NCI-H2107 (cell line): ENCODE data around the gene SFT2D1.

Experiments
- DNase-seq: peaks from one replicate; lab custom pipeline; 2025; lab: John Stamatoyannopoulos, UW

SFT2D1 gene

DNA sequence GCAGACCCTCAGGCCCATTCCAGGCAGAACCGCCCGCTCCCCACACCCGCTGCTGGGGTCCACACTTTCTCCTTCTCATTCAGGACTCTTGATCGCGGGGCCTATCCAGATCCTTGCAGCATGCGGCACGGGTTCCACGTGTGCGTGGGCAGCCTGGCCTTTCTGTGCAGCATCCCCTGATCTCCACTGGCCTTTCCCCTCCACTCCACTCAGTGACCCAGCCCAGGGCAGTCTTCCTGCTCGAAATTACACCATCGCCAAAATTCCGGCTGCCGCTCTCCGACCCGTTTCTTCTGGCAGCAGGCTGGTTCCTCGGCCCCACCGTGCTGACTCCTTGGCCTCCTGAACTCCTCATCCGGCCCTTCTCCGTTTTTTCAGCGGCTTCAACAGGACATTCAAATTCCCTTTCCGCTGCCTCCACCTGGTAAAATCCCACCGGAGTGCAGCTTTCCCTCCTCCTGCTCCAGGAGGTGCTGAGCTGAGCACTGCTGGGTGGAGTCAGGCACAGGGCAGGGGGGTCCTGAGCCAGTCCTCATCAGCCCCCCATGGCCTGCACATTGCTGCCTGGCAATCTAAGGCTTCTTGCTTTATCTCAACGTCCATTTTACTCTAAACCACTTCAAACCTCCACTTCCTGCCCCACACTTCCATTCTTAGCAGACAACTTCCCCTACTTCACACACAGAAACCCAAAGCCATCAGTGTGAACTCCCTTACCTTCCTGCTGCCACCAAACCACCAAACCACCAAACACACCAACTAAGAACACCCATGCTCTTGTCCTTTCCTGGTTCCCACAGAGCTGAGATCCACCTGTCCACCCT is 9.0 kb downstream of the SFT2D1 start:
- DNase-seq = no peak

GRCh38 chr6:166331503-166332415 is 10.6 kb downstream of the SFT2D1 start:
- DNase-seq = no peak

DNA sequence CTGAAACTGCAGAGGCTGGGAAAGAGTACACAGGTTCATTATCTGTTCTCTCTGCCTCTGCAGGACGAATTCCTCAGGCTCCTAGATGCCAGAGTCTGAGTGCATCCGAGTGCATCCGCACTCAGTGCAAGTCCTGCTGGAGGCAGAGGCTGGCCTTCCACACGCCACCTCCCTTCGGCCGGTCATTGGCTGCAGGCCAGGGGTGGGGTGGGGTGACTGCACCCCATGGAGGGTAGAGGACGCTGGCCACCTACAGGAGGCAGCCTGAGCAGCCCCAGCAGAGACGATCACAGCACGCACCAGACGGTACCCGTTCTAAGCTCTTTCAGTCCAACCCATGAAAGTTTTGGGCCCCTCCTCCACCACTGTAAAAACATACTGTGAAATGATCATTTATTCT is 11.7 kb downstream of the SFT2D1 start:
- no peak for DNase-seq

GRCh38 chr6:166325383-166326042 is 16.8 kb downstream of the SFT2D1 start:
- no peak for DNase-seq

DNA sequence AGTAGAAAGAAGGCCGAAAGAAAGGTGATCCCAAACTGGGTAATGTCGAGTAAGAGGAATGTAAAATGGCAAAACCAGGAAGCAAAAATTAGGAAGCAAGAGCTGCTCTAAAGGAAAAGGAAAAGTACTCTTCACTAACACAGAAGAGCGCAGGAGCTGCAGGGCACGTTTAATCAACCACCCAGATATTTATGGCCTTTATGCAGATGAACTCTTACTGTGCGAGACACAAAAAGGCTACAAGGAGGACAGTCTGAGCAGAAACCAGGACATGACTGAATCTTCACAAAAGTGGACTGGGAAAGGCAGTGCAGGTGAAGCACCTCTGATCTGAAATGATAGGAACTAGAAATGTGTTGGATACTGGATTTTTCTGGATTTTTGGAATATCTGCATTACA is 18.9 kb downstream of the SFT2D1 start:
- no peak for DNase-seq

DNA sequence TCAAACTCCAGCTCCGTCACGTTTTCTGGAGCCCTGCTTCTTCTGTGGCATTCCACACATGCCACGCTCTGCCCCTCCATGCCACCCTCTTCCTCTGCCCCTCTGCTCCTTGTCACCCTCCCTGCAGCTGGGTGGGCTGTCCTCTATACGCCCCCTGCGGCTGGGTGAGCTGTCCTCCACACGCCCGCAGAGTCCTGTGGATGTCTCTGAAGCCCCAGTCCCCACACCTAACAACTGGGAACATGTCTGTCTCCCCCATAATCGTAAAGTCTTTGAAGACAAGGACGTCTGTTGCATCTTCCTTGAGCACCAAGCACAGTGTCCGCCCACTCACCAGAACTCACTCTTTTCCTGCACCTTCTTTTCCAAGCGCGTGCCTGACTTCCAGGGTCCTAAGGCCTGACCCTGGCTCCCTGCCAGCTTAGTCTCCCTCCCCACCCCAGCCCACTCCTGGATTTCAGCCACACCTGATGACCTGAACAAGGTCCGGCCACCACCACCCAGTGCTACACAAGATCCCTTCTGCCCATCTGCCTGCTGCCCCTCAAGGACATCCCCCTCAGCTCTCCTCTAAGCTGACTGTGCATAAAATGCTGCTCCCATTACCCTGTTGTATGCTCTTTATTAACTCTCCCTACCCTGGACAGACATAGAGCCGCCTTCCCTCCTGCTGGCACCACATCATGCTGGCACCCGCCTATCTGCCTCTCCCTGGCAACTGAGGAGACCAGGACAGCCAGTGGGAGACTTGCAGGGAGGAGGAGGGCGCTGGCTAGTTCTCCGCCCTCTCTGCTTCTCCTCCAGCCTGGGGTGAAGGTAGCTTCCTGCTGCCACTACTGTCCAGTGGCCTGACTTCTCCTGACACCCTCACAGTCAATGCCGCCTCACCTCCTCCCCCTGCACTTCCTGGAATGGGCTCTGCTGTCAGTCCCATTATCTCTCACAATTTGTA is 23.4 kb downstream of the SFT2D1 start:
- no peak for DNase-seq

DNA sequence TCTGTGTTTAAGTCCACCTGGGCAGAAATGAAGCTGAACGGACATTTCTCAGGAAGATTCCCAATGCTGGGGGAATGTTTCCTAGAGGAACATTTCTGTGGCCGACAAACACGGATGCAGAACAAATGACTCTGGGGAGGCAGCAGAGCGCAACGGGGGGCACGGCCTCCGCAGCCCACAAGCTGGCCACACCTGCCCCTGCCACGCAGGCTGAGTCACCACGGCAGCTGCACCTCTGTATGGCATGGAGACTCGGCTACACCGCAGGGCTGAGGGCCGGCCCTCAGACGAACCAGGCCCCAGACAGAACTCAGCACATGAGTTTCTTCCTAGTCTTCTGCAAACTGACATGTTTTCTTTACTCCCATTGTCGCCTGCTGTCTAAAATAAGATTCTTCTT is 24.1 kb downstream of the SFT2D1 start:
- DNase-seq = peak; percentile 14

GRCh38 chr6:166317261-166318212 is 24.8 kb downstream of the SFT2D1 start:
- no peak for DNase-seq

DNA sequence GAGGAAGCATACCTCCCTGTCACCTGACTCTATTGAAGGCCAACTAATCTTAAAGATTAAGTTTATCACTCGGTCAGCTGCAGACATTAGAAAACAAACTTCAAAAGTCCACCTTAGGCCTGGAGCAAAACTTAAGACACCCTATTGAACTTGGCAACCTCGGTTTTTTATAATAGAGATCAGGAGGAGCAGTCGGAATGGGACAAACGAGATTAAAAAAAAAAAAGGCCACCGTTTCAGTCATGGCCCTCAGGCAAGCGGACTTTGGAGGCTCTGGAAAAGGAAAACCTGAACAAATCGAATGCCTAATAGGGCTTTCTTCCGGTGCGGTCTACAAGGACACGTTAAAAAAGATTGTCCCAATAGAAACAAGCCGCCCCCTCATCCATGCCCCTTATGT is 26.9 kb downstream of the SFT2D1 start:
- DNase-seq = no peak

DNA sequence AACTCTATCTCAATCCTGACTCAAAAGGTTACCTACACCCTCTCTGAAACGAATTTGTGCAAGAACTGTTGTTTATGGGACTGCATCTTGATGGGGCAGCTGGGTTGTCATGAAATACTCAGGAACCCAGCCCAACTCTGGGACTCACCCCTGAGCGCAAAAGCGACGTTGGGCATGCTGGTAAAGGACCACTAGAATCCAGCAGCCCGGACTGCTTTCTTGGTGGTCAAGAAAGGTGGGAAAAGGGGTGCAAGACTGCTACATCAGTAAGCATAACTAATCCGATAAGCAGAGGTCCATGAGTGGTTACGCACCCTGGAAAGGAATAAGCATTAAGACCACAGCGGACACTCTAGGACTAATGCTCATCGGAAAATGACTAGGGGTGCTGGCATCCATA is 27.9 kb downstream of the SFT2D1 start:
- DNase-seq = no peak

DNA sequence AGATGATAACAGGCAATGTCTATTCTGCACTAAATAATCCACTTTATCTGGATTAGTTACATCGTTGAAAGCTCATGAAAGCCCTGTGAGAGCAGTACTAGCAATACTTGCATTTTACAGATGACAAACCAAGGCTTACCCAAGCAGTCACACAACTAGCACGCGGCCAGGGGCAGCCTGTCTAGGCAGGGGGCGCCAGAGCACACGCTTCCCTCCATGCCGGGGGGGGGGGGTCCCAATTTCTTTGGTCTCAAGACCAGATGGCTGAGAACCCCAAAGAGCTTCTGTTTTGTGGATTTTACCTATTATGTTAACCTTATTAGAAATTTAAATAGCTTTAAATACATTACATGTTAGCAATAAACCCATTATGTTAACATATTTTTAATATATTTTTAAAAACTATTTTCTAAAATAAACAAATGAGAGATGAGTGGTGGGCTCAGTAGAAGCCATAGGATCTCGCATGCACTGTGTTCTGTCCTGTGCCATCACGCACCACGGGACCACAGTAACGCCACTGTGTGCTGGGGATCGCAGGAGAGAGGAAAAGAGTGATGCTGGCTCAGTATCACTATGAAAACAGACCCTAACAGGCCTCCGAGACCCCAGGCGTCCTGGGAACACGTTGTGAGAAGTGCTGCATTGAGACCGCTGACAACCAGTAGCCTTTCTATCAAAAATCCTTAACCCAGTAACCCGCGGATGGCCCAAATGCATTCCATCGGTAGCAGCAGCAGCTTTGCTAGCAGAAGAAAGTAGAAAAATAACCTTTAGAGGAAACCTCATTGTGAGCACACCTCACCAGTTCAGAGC is 28.9 kb downstream of the SFT2D1 start:
- DNase-seq = no peak

DNA sequence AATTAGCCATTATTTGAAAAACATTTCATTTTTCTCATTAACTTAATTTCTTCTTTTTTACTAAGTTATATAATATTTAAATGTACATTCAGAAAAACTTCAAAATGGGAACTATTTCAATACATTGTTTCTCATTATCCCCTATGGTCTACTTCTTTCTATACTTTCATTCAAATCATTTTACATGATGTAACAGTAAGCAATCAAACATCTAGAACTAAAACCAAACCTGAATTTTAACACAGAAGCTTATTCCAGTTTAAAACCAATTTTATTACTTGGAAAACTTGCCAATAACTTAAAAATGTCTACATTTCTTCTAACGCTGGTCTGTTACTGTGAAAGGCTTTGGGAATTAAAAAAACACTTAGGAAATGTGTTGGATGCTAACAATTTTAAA is 29.5 kb downstream of the SFT2D1 start:
- no peak for DNase-seq

DNA sequence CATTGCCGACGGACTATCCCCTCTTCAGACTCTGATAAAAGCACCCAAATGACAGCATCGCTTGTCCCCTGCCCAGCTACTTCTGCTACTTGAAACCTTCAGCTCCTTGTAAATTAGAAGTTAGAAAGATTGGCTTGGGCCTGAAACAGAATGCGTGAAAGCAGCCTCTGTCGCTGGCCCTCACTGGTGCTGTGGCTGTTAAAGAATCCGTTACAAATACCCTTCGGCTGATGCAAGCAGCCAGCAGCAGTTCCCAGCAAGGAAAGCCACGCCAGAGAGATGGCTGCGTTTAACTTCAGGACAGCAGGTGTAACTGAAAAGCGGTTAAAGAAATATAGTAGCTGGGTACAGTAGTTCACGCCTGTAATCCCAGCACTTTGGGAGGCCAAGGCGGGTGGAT is 31.7 kb downstream of the SFT2D1 start:
- no peak for DNase-seq

GRCh38 chr6:166309977-166310376 is 32.4 kb downstream of the SFT2D1 start:
- no peak for DNase-seq

GRCh38 chr6:166308769-166309589 is 33.4 kb downstream of the SFT2D1 start:
- DNase-seq = peak; percentile 81

DNA sequence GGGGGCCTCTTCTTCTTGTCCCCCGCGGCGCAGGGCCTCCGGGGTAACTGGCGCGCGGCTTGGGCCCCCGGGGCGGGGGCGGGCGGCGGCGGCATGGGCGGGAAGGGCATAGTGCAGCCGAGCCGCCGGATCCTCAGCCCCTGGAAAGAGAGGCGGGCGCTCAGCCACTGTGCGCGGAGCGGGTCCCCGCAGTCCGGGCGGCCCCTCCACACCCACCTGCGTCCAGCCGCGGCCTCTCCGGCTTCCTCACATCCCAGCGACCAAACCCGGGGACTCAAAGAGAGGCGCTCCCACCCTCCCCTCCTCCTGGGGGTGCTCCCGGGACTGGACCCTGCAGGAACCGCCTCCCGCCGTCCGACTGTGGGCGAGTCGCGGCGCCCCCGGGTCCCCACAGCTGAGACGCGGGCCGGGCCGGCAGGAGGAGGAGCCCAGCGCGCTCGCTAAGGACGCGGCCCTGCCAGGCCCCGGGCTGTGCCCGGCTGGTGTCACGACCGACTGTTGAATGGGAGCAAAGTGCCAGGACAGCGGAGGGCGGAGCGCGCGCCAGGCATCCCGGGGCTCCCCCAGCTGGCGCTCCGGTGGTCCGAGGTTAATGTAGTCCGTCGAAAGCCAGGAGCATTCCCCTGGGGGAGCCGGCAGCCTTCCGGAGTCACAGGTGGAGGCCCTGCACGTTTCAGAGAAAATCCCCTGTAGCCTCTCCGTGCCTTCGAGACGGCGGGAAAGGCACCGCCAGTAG is 34.1 kb downstream of the SFT2D1 start, which contains the start of gene PRR18:
Gene PRR18 (minus strand): TSS at position 360 of the 736 bp plus-strand sequence. CDS start 250 bp downstream, at position 110.
- no peak for DNase-seq
